Keratinocyte (primary cell): ENCODE results near the gene SDC3. TPM values are rescaled to one million over a fixed set of nuclear protein-coding genes. Genes with fewer than 3 reads are reported as not detected.

ENCODE experiments used
- DNase-seq: peaks from one replicate; pipeline ENCODE4 v3.0.0-alpha.2; 2011; ENCODE audit warnings: low read depth, missing footprints, low spot score
- FAIRE-seq: peaks from 2 replicates; lab custom pipeline; 2011; peaks lifted over from hg19 to GRCh38; lab: Jason Lieb, UNC
- H2AFZ ChIP-seq: 2 replicates; pipeline ENCODE4 v1.6.0; 2012; ENCODE audit warnings: low read length, control low read depth, inconsistent platforms; ENCODE audit not compliant: control insufficient read depth
- H3K27ac ChIP-seq: 2 replicates; pipeline ENCODE4 v1.5.1; 2011; ENCODE audit warnings: low read length; ENCODE audit not compliant: control insufficient read depth, insufficient read depth
- H3K27me3 ChIP-seq: 3 replicates; pipeline ENCODE4 v1.6.0; 2011; ENCODE audit warnings: low read length; ENCODE audit not compliant: control insufficient read depth, insufficient read depth; ENCODE audit errors: extremely low read depth
- H3K36me3 ChIP-seq, 2 experiments: 2 replicates in 1 of 2; 3 replicates in 1 of 2; pipeline ENCODE4 v1.5.1; 2011; ENCODE audit warnings: low read length in 2 of 2, mild to moderate bottlenecking in 1 of 2; ENCODE audit not compliant: control insufficient read depth in 2 of 2, insufficient read depth in 2 of 2; ENCODE audit errors: extremely low read depth in 1 of 2
- H3K4me1 ChIP-seq: 3 replicates; pipeline ENCODE4 v1.5.1; 2011; ENCODE audit warnings: low read length; ENCODE audit not compliant: control insufficient read depth, insufficient read depth; ENCODE audit errors: extremely low read depth
- H3K4me2 ChIP-seq: 3 replicates; pipeline ENCODE4 v1.6.0; 2011; ENCODE audit warnings: low read depth, low read length; ENCODE audit not compliant: control insufficient read depth, insufficient read depth; ENCODE audit errors: extremely low read depth
- H3K4me3 ChIP-seq, 3 experiments: fragments of 200-600 bp in 1 of 3; sonication (generic) in 1 of 3; 2 replicates in 2 of 3; 3 replicates in 1 of 3; pipeline ENCODE4 v1.5.1; 2011 to 2016; ENCODE audit warnings: low read length in 3 of 3, mild to moderate bottlenecking in 3 of 3, control low read depth in 2 of 3, inconsistent platforms in 1 of 3, low read depth in 1 of 3, mixed read lengths in 1 of 3, mixed run types in 1 of 3, moderate library complexity in 1 of 3; ENCODE audit not compliant: control insufficient read depth in 2 of 3, insufficient read depth in 2 of 3; ENCODE audit errors: extremely low read depth in 1 of 3
- H3K79me2 ChIP-seq: 2 replicates; pipeline ENCODE4 v1.6.0; 2012; ENCODE audit warnings: low read length; ENCODE audit not compliant: control insufficient read depth, insufficient read depth
- H3K9ac ChIP-seq: 3 replicates; pipeline ENCODE4 v1.6.0; 2011; ENCODE audit warnings: low read length; ENCODE audit not compliant: control insufficient read depth, insufficient read depth; ENCODE audit errors: extremely low read depth
- H3K9me1 ChIP-seq: 3 replicates; pipeline ENCODE4 v1.6.0; 2011; ENCODE audit warnings: low read length; ENCODE audit not compliant: control insufficient read depth, insufficient read depth; ENCODE audit errors: extremely low read depth
- H3K9me3 ChIP-seq: 2 replicates; pipeline ENCODE4 v1.5.1; 2012; ENCODE audit warnings: low read depth, low read length; ENCODE audit not compliant: control insufficient read depth
- H4K20me1 ChIP-seq: 3 replicates; pipeline ENCODE4 v1.6.0; 2011; ENCODE audit warnings: low read length; ENCODE audit not compliant: control insufficient read depth, insufficient read depth; ENCODE audit errors: extremely low read depth
- CTCF ChIP-seq, 3 experiments: IDR thresholded peaks in 1 of 3; conservative IDR thresholded peaks in 1 of 3; optimal IDR thresholded peaks in 1 of 3; 2 replicates in 2 of 3; 3 replicates in 1 of 3; pipeline versions ENCODE3 to v1.5.1; 2011; ENCODE audit warnings: low read length in 3 of 3, mild to moderate bottlenecking in 3 of 3, moderate library complexity in 2 of 3, control low read depth in 1 of 3, inconsistent platforms in 1 of 3; ENCODE audit not compliant: insufficient read depth in 2 of 3; ENCODE audit errors: extremely low read depth in 1 of 3
- EZH2 ChIP-seq: IDR thresholded peaks from one replicate; pipeline ENCODE4 v1.6.1; 2012; ENCODE audit warnings: inconsistent platforms, mild to moderate bottlenecking, low read length, moderate library complexity
- dilution Hi-C: fragments of 300-500 bp; cut with MboI; formaldehyde crosslinking; loops from one replicate; pipeline ENCODE4 v1.7.0; 2020; ENCODE audit warnings: low sequenced_read_pairs; ENCODE audit not compliant: extremely low pct_ligation_motif_present
- polyA plus RNA-seq, 5 experiments: library from polyadenylated mRNA; depleted of rRNA in 3 of 5; stranded (reverse) in 3 of 5; stranded (forward) in 1 of 5; unstranded in 1 of 5; fragments of >200 nt; gene quantifications; 1 replicate in 1 of 5; 2 replicates in 3 of 5; 3 replicates in 1 of 5; pipeline versions ENCODE4 v1.2.1 to v1.2.3, GENCODE V29; 2011 to 2012; ENCODE audit warnings: missing spikeins in 2 of 5, low read depth in 1 of 5, low replicate concordance in 1 of 5

SDC3 gene
- polyA plus RNA-seq, 1 donor (not counting 4 experiments of a cell fraction or from before 2014, with no cell fraction given), result 8.8 TPM

- H3K4me2 ChIP-seq, result no peak overlapping the region
- H3K9me3 ChIP-seq, result no peaks in the 10 kb centered on the region
- dilution Hi-C loops, result no loop called here
These were observed 47.0 kb upstream of the SDC3 start for GRCh38 chr1:30955448-30956015.

GRCh38 chr1:30953685-30954084 lies 45.1 kb upstream of the SDC3 start:
- H3K9me3 ChIP-seq, result no peaks in the 10 kb centered on the region
- no peak overlapping the region for H3K27ac ChIP-seq
- dilution Hi-C loops, result no loop called here
- H3K4me2 ChIP-seq, result no peak overlapping the region
- H3K9me1 ChIP-seq, result no peaks in the 10 kb centered on the region
- no peak for DNase-seq
- FAIRE-seq, result no peak
- no peaks in the 10 kb centered on the region for H3K27me3 ChIP-seq
- TF ChIP-seq EZH2, result no peak
- no peak overlapping the region for H3K9ac ChIP-seq
- H3K4me3 ChIP-seq, result no peak overlapping the region
- H3K79me2 ChIP-seq, result peaks cover 32% of the 10 kb centered on the region
- H4K20me1 ChIP-seq, result peaks cover 6% of the 10 kb centered on the region
- H3K36me3 ChIP-seq, result peaks cover 26 to 41% of the 10 kb centered on the region in 2 experiments
- H3K4me1 ChIP-seq, result no peaks in the 10 kb centered on the region
- H2AFZ ChIP-seq, result no peak overlapping the region

More at GRCh38 chr1:30955448-30956015, 47.0 kb upstream of the SDC3 start:
- Histone ChIP-seq H3K27ac (no peak overlapping the region), H3K27me3 (no peaks in the 10 kb centered on the region), H3K9me1 (no peaks in the 10 kb centered on the region), H3K4me1 (no peaks in the 10 kb centered on the region), H3K9ac (no peak overlapping the region), H3K4me3 (no peak overlapping the region), H3K36me3 (peaks cover 31 to 41% of the 10 kb centered on the region in 2 experiments), H3K79me2 (peaks cover 46% of the 10 kb centered on the region), H2AFZ (no peak overlapping the region), H4K20me1 (peaks cover 6% of the 10 kb centered on the region)
- FAIRE-seq (no peak), DNase-seq (no peak)
- TF ChIP-seq CTCF (optimal IDR thresholded peaks at IDR 0.05 in 1 of 3, IDR thresholded peaks at IDR 0.05 in 1 of 3, conservative IDR thresholded peaks at IDR 0.05 in 1 of 3; ENCODE audit: extremely low read depth in 1 of 3, insufficient read depth in 2 of 3, low read length in 3 of 3) (no peak), EZH2 (no peak)

GRCh38 chr1:30952098-30952497 lies 43.5 kb upstream of the SDC3 start:
- H3K9me3 ChIP-seq, result no peaks in the 10 kb centered on the region
- peaks cover 29 to 52% of the 10 kb centered on the region in 2 experiments for H3K36me3 ChIP-seq
- peaks cover 25% of the 10 kb centered on the region for H3K79me2 ChIP-seq
- dilution Hi-C loops, result no loop called here
- DNase-seq (no peak), FAIRE-seq (no peak)
- no peak overlapping the region for H3K9ac ChIP-seq
- no peaks in the 10 kb centered on the region for H3K9me1 ChIP-seq
- H4K20me1 ChIP-seq, result peaks cover 6% of the 10 kb centered on the region
- no peak overlapping the region for H3K4me3 ChIP-seq
- no peak overlapping the region for H3K27ac ChIP-seq
- H3K27me3 ChIP-seq, result no peaks in the 10 kb centered on the region
- no peak overlapping the region for H2AFZ ChIP-seq
- TF ChIP-seq EZH2 (no peak), CTCF (optimal IDR thresholded peaks at IDR 0.05 in 1 of 3, IDR thresholded peaks at IDR 0.05 in 1 of 3, conservative IDR thresholded peaks at IDR 0.05 in 1 of 3; ENCODE audit: extremely low read depth in 1 of 3, insufficient read depth in 2 of 3, low read length in 3 of 3) (no peak)
- H3K4me2 ChIP-seq, result no peak overlapping the region
- H3K4me1 ChIP-seq, result no peaks in the 10 kb centered on the region
